K562 (cell line): Measurements from ENCODE around the gene ALPK1. TPM values are rescaled to one million over a fixed set of nuclear protein-coding genes. Genes with fewer than 3 reads are reported as not detected.

Experiments
- ATF1 ChIP-seq, 2 experiments: fragments of 450-650 bp in 1 of 2; IDR thresholded peaks; 2 replicates each; pipeline ENCODE4 v1.6.1; 2016; ENCODE audit warnings: missing compliant biosample characterization in 1 of 2, missing genetic modification characterization in 1 of 2
- CBX3 ChIP-seq, 2 experiments: IDR thresholded peaks; 1 replicate in 1 of 2; 2 replicates in 1 of 2; pipeline ENCODE4 v1.6.1; 2012; ENCODE audit warnings: inconsistent platforms in 2 of 2, low read length in 2 of 2, borderline replicate concordance in 1 of 2, control low read depth in 1 of 2
- CBX5 ChIP-seq: IDR thresholded peaks from 2 replicates; pipeline ENCODE4 v1.6.1; 2014; ENCODE audit warnings: low read depth, borderline replicate concordance
- CREM ChIP-seq: IDR thresholded peaks from 2 replicates; pipeline ENCODE4 v1.6.1; 2014; ENCODE audit warnings: antibody characterized with exemption, low read depth
- EP400 ChIP-seq: fragments of 450-650 bp; IDR thresholded peaks from 2 replicates; pipeline ENCODE4 v1.6.1; 2017; ENCODE audit warnings: antibody characterized with exemption, mild to moderate bottlenecking, moderate library complexity
- MYC ChIP-seq, 2 experiments: fragments of 250-450 bp in 1 of 2; sonication (Bioruptor Pico) in 1 of 2; IDR thresholded peaks; 2 replicates each; pipeline versions ENCODE4 v1.5.1 to v1.6.1; 2012 to 2021; ENCODE audit warnings: low read depth in 2 of 2, borderline replicate concordance in 1 of 2, improper control_type of control experiment in 1 of 2, low read length in 1 of 2, mild to moderate bottlenecking in 1 of 2, moderate library complexity in 1 of 2
- NFIC ChIP-seq: fragments of 450-650 bp; IDR thresholded peaks from 2 replicates; pipeline ENCODE4 v1.6.1; 2017; ENCODE audit warnings: mild to moderate bottlenecking, inconsistent platforms
- RAD21 ChIP-seq, 2 experiments: fragments of 250-450 bp in 1 of 2; fragments of 450-650 bp in 1 of 2; sonication (Bioruptor Pico) in 1 of 2; formaldehyde crosslinking in 1 of 2; IDR thresholded peaks in 1 of 2; conservative IDR thresholded peaks in 1 of 2; 2 replicates each; pipeline versions ENCODE4 v1.4.0 to v1.8.0; 2020 to 2022; ENCODE audit warnings: mild to moderate bottlenecking in 2 of 2, moderate library complexity in 1 of 2
- RNF2 ChIP-seq: sonication (generic); IDR thresholded peaks from 2 replicates; pipeline ENCODE4 v1.6.1; 2016
- TCF7 ChIP-seq: sonication (generic); IDR thresholded peaks from 2 replicates; pipeline ENCODE4 v1.6.1; 2016; ENCODE audit warnings: antibody characterized with exemption, borderline replicate concordance
- polyA plus RNA-seq, 8 experiments: library from polyadenylated mRNA; depleted of rRNA in 4 of 8; stranded (reverse) in 5 of 8; unstranded in 3 of 8; fragments of >200 nt; fragmentation: Nextera tagmentation in 2 of 8; fragmentation: Illumina TruSeq in 1 of 8; extraction: Ambion mirVana in 2 of 8; extraction: Trizol in 1 of 8; gene quantifications; 2 replicates each; pipeline versions ENCODE4 v1.2.1 to v1.2.3, GENCODE V29; 2011 to 2014; ENCODE audit warnings: inconsistent platforms in 1 of 8, missing spikeins in 1 of 8
- total RNA-seq, 7 experiments: library from RNA; depleted of rRNA in 6 of 7; stranded (reverse); fragments of >200 nt in 6 of 7; fragmentation: Illumina TruSeq in 2 of 7; extraction: Trizol in 2 of 7; gene quantifications; 2 replicates each; pipeline versions ENCODE4 v1.2.1 to v1.2.3, GENCODE V29; 2011 to 2021; ENCODE audit warnings: low replicate concordance in 1 of 7
- TF ChIP-seq, protein P1 (sequence below), 2 experiments: IDR thresholded peaks in 1 of 2; conservative IDR thresholded peaks in 1 of 2; 2 replicates each; pipeline ENCODE4 v1.6.1; 2016; ENCODE audit warnings: low read depth in 2 of 2, mild to moderate bottlenecking in 1 of 2, missing compliant biosample characterization in 1 of 2, missing genetic modification characterization in 1 of 2, moderate library complexity in 1 of 2
- TF ChIP-seq, protein P2 (sequence below), 3 experiments: IDR thresholded peaks in 2 of 3; conservative IDR thresholded peaks in 1 of 3; 2 replicates each; pipeline ENCODE4 v1.5.1; 2011 to 2012; ENCODE audit warnings: low read length in 3 of 3, mild to moderate bottlenecking in 3 of 3, control low read depth in 2 of 3, improper control_type of control experiment in 1 of 3, inconsistent platforms in 1 of 3, low read depth in 1 of 3, mixed read lengths in 1 of 3, moderate library complexity in 1 of 3; ENCODE audit not compliant: insufficient read depth in 2 of 3
- TF ChIP-seq, protein P3 (sequence below), 2 experiments: fragments of 450-650 bp; conservative IDR thresholded peaks; 2 replicates each; pipeline ENCODE4 v1.6.1; 2017; ENCODE audit warnings: mild to moderate bottlenecking in 2 of 2, moderate library complexity in 2 of 2

The ALPK1 gene
- total and polyA plus RNA-seq, 9 of the 15 experiments (the other 6 are each of a cell fraction or from before 2014, with no cell fraction given): 2.3 to 6.9 (median 4.6) TPM

DNA sequence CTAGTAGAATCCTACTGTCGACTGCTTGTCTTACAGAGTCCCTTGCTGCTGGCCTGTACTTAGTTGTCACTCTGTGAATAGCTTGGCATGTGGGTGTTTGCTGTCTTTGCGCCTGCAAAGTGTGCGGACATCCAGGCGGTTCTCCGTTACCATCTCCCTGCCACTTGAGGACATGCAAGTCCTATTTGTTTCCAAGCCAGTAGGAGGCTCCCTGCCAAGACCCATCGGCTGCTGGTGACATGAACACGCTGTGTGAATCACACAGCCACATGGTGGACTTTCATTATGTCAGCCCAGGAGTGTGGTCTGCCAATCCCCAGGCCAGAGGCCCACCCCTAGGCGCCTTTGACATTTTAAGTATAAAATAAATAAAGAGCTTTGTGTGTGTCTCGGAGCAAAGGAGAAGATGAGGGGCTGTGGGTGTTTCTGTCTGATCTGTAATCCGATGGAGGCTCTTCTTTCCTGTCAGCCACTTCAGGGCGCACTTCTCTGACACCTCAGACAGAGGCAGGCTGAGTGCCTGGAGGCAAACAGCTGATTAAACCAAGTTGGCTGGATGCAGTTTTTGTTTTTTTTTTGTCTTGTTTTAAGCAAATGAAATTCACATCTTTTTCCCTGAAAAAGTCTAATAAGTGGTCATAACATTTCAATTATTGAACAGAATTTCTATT is 51.5 kb downstream of the ALPK1 start (continued):
- TF ChIP-seq, protein P1, sequence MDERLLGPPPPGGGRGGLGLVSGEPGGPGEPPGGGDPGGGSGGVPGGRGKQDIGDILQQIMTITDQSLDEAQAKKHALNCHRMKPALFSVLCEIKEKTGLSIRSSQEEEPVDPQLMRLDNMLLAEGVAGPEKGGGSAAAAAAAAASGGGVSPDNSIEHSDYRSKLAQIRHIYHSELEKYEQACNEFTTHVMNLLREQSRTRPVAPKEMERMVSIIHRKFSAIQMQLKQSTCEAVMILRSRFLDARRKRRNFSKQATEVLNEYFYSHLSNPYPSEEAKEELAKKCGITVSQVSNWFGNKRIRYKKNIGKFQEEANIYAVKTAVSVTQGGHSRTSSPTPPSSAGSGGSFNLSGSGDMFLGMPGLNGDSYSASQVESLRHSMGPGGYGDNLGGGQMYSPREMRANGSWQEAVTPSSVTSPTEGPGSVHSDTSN (CRISPR knock-in tag; IDR thresholded peaks at IDR 0.05; ENCODE audit: low read depth): no peak
- TF ChIP-seq, protein P1 (tag; conservative IDR thresholded peaks at IDR 0.05; ENCODE audit: low read depth): peak; percentile 22; the same call in 1 of the 2 replicates
- TF ChIP-seq NFIC (0 out of 2 replicates have a peak, but pooled peaks have one; percentile 10), CBX3 (IDR thresholded peaks at IDR 0.05; ENCODE audit: borderline replicate concordance in 1 of 2, low read length in 2 of 2) (0 out of 3 replicates have a peak, but pooled peaks of 1 of the 2 experiments have one; percentile 57), TCF7 (no peak), RAD21 (CRISPR knock-in tag; conservative IDR thresholded peaks at IDR 0.05 in 1 of 2, IDR thresholded peaks at IDR 0.05 in 1 of 2) (peak; percentile 29 to 30), MYC (IDR thresholded peaks at IDR 0.05; ENCODE audit: low read depth, low read length) (peak; percentile 80; the same call in 1 of the 2 replicates), MYC (CRISPR knock-in tag; IDR thresholded peaks at IDR 0.05; ENCODE audit: borderline replicate concordance, low read depth) (no peak), CBX5 (0 out of 2 replicates have a peak, but pooled peaks have one; percentile 31), EP400 (peak; percentile 48), RNF2 (peak; percentile 34; the same call in 1 of the 2 replicates), CREM (0 out of 2 replicates have a peak, but pooled peaks have one; percentile 34), ATF1 (CRISPR knock-in tag; IDR thresholded peaks at IDR 0.05) (no peak), ATF1 (tag; IDR thresholded peaks at IDR 0.05) (peak; percentile 36; the same call in 1 of the 2 replicates)
- TF ChIP-seq, protein P2, sequence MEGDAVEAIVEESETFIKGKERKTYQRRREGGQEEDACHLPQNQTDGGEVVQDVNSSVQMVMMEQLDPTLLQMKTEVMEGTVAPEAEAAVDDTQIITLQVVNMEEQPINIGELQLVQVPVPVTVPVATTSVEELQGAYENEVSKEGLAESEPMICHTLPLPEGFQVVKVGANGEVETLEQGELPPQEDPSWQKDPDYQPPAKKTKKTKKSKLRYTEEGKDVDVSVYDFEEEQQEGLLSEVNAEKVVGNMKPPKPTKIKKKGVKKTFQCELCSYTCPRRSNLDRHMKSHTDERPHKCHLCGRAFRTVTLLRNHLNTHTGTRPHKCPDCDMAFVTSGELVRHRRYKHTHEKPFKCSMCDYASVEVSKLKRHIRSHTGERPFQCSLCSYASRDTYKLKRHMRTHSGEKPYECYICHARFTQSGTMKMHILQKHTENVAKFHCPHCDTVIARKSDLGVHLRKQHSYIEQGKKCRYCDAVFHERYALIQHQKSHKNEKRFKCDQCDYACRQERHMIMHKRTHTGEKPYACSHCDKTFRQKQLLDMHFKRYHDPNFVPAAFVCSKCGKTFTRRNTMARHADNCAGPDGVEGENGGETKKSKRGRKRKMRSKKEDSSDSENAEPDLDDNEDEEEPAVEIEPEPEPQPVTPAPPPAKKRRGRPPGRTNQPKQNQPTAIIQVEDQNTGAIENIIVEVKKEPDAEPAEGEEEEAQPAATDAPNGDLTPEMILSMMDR (IDR thresholded peaks at IDR 0.05 in 2 of 3, conservative IDR thresholded peaks at IDR 0.05 in 1 of 3; ENCODE audit: insufficient read depth in 2 of 3, low read depth in 1 of 3, low read length in 3 of 3): peak; percentile 43 to 61 (median 48); a peak in 4 of 6 replicates
- TF ChIP-seq, protein P3, sequence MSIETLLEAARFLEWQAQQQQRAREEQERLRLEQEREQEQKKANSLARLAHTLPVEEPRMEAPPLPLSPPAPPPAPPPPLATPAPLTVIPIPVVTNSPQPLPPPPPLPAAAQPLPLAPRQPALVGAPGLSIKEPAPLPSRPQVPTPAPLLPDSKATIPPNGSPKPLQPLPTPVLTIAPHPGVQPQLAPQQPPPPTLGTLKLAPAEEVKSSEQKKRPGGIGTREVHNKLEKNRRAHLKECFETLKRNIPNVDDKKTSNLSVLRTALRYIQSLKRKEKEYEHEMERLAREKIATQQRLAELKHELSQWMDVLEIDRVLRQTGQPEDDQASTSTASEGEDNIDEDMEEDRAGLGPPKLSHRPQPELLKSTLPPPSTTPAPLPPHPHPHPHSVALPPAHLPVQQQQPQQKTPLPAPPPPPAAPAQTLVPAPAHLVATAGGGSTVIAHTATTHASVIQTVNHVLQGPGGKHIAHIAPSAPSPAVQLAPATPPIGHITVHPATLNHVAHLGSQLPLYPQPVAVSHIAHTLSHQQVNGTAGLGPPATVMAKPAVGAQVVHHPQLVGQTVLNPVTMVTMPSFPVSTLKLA (conservative IDR thresholded peaks at IDR 0.05): peak; percentile 53 to 63
